Liver (tissue), 9 donors: ENCODE results near the gene MSI1. TPM values are rescaled to one million over a fixed set of nuclear protein-coding genes. Genes with fewer than 3 reads are reported as not detected.

Experiments
- DNase-seq: peaks from one replicate; pipeline ENCODE4 v3.0.0-alpha.2; 2017; ENCODE audit warnings: low spot score
- H3K27ac ChIP-seq, 2 donors: one replicate each; pipeline ENCODE4 v1.7.0; 2013; ENCODE audit warnings: inconsistent platforms in 2 of 2, low read length in 2 of 2, control low read depth in 1 of 2, low read depth in 1 of 2, mild to moderate bottlenecking in 1 of 2
- H3K27me3 ChIP-seq, 4 donors: one replicate each; pipeline versions ENCODE4 v1.6.1 to v1.7.0; 2013; ENCODE audit warnings: low read length in 3 of 4, inconsistent platforms in 1 of 4, mild to moderate bottlenecking in 1 of 4, moderate library complexity in 1 of 4; ENCODE audit not compliant: control insufficient read depth in 4 of 4, insufficient read depth in 4 of 4
- H3K36me3 ChIP-seq, 4 donors: one replicate each; pipeline versions ENCODE4 v1.6.1 to v1.7.0; 2013; ENCODE audit warnings: low read length in 3 of 4, mild to moderate bottlenecking in 3 of 4, low read depth in 1 of 4, moderate library complexity in 1 of 4; ENCODE audit not compliant: control insufficient read depth in 4 of 4, insufficient read depth in 3 of 4
- H3K4me1 ChIP-seq, 4 donors: one replicate each; pipeline versions ENCODE4 v1.6.1 to v1.7.0; 2013; ENCODE audit warnings: low read length in 3 of 4, mild to moderate bottlenecking in 3 of 4, moderate library complexity in 1 of 4; ENCODE audit not compliant: control insufficient read depth in 4 of 4, insufficient read depth in 4 of 4
- H3K4me3 ChIP-seq, 3 donors: one replicate each; pipeline versions ENCODE4 v1.6.1 to v1.7.0; 2013; ENCODE audit warnings: low read length in 3 of 3, control low read depth in 1 of 3, low read depth in 1 of 3, mild to moderate bottlenecking in 1 of 3
- H3K9ac ChIP-seq, 2 donors: one replicate each; pipeline ENCODE4 v1.7.0; 2013; ENCODE audit warnings: low read length in 2 of 2, mild to moderate bottlenecking in 2 of 2, moderate library complexity in 2 of 2, control low read depth in 1 of 2, low read depth in 1 of 2
- H3K9me3 ChIP-seq, 4 donors: one replicate each; pipeline versions ENCODE4 v1.6.1 to v1.7.0; 2013; ENCODE audit warnings: low read length in 3 of 4; ENCODE audit not compliant: control insufficient read depth in 4 of 4
- EGR1 ChIP-seq, 2 donors: IDR thresholded peaks; 2 replicates each; pipeline ENCODE4 v1.6.1; 2016 to 2018; ENCODE audit warnings: antibody characterized with exemption in 2 of 2, low read depth in 2 of 2
- FOXA1 ChIP-seq: IDR thresholded peaks from 2 replicates; pipeline ENCODE4 v1.6.1; 2016; ENCODE audit warnings: antibody characterized with exemption
- FOXA2 ChIP-seq: IDR thresholded peaks from 2 replicates; pipeline ENCODE4 v1.6.1; 2016; ENCODE audit warnings: antibody characterized with exemption
- GABPA ChIP-seq, 2 donors: IDR thresholded peaks in 1 of 2; conservative IDR thresholded peaks in 1 of 2; 2 replicates each; pipeline ENCODE4 v1.6.1; 2016; ENCODE audit warnings: antibody characterized with exemption in 2 of 2, mild to moderate bottlenecking in 1 of 2, moderate library complexity in 1 of 2
- HNF4A ChIP-seq, 2 donors: conservative IDR thresholded peaks; 2 replicates each; pipeline ENCODE4 v1.6.1; 2016; ENCODE audit warnings: antibody characterized with exemption in 2 of 2, mild to moderate bottlenecking in 2 of 2
- HNF4G ChIP-seq: IDR thresholded peaks from 2 replicates; pipeline ENCODE4 v1.6.1; 2016; ENCODE audit warnings: antibody characterized with exemption
- JUND ChIP-seq, 2 donors: IDR thresholded peaks; 2 replicates each; pipeline ENCODE4 v1.6.1; 2016; ENCODE audit warnings: antibody characterized with exemption in 2 of 2
- NR2F2 ChIP-seq: IDR thresholded peaks from 2 replicates; pipeline ENCODE4 v1.6.1; 2016; ENCODE audit warnings: antibody characterized with exemption
- RAD21 ChIP-seq, 2 donors: IDR thresholded peaks; 2 replicates each; pipeline ENCODE4 v1.6.1; 2016; ENCODE audit warnings: antibody characterized with exemption in 2 of 2, mild to moderate bottlenecking in 2 of 2
- RXRA ChIP-seq, 2 donors: IDR thresholded peaks; 2 replicates each; pipeline ENCODE4 v1.6.1; 2017 to 2018; ENCODE audit warnings: antibody characterized with exemption in 2 of 2, mild to moderate bottlenecking in 1 of 2
- TAF1 ChIP-seq: conservative IDR thresholded peaks from 2 replicates; pipeline ENCODE4 v1.6.1; 2016; ENCODE audit warnings: antibody characterized with exemption, mild to moderate bottlenecking
- YY1 ChIP-seq: IDR thresholded peaks from 2 replicates; pipeline ENCODE4 v1.6.1; 2016; ENCODE audit warnings: antibody characterized with exemption, mild to moderate bottlenecking
- WGBS: extraction: QIAGEN DNeasy Blood & Tissue Kit; methylation state at CpG from one replicate; pipeline ENCODE4 v1.1.7; 2013; 5-methylcytosine and 5-hydroxymethylcytosine counted together
- polyA plus RNA-seq, 2 donors: library from polyadenylated mRNA; stranded (reverse) in 1 of 2; unstranded in 1 of 2; fragments of 200-250 nt in 1 of 2; fragments of >200 nt in 1 of 2; fragmentation: Nextera tagmentation in 1 of 2; extraction: Ambion mirVana in 1 of 2; gene quantifications; one replicate each; pipeline versions ENCODE4 v1.2.1 to v1.2.3, GENCODE V29; 2013 to 2015
- total RNA-seq, 2 donors: library from RNA; depleted of rRNA; stranded (reverse); fragments of >200 nt; gene quantifications; one replicate each; pipeline ENCODE4 v1.2.3, GENCODE V29; 2014
- TF ChIP-seq, protein P1 (sequence below): IDR thresholded peaks from 2 replicates; pipeline ENCODE4 v1.6.1; 2016; ENCODE audit warnings: antibody characterized with exemption, mild to moderate bottlenecking
- TF ChIP-seq, protein P2 (sequence below): fragments of 150-350 bp; IDR thresholded peaks from 2 replicates; pipeline ENCODE4 v1.5.1; 2017; ENCODE audit warnings: improper control_type of control experiment, low read depth, low read length; ENCODE audit not compliant: missing input control
- TF ChIP-seq, protein P3 (sequence below): IDR thresholded peaks from 2 replicates; pipeline ENCODE4 v1.6.1; 2016; ENCODE audit warnings: antibody characterized with exemption
- TF ChIP-seq, protein P4 (sequence below): IDR thresholded peaks from 2 replicates; pipeline ENCODE4 v1.6.1; 2016; ENCODE audit warnings: antibody characterized with exemption
- donor health status: healthy.
- donor health status: healthy.
- donor health status: healthy.
- donor health status: healthy.
- donor health status: healthy.

MSI1 gene
- total and polyA plus RNA-seq, 4 donors = 0.13 to 1.2 TPM; not detected in 2

DNA sequence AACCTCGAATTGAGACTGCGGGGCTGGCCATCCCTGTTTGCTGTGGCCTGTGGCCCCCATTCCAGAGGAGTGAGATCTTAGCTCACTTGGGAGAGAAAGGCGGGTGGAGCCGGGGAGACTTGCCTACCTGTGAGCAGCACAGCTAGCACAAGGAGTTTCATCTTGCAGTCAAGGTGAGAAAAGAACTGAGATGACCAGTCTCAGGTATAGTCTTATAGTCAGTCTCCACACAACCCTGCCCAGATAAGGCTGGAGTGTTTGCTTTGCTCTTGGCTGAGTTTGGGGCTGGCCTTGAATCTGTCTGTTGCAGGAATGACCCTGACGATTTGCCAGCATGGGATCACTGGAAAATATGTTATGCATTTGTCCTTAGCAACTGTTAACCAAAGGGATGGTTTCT lies 41.4 kb downstream of the MSI1 start, which contains the start of gene PLA2G1B:
Gene PLA2G1B, minus strand, starts transcription at position 187 of the 400 bp plus-strand sequence. Its CDS starts 26 bp downstream, at position 161.
- TF ChIP-seq HNF4G (no peak), FOXA2 (no peak), FOXA1 (no peak), HNF4A (conservative IDR thresholded peaks at IDR 0.05) (peak in 1 of 2 donors; percentile 10), YY1 (no peak), EGR1 (IDR thresholded peaks at IDR 0.05; ENCODE audit: low read depth in 2 of 2) (no peak), RAD21 (IDR thresholded peaks at IDR 0.05) (no peak)
- TF ChIP-seq, protein P1, sequence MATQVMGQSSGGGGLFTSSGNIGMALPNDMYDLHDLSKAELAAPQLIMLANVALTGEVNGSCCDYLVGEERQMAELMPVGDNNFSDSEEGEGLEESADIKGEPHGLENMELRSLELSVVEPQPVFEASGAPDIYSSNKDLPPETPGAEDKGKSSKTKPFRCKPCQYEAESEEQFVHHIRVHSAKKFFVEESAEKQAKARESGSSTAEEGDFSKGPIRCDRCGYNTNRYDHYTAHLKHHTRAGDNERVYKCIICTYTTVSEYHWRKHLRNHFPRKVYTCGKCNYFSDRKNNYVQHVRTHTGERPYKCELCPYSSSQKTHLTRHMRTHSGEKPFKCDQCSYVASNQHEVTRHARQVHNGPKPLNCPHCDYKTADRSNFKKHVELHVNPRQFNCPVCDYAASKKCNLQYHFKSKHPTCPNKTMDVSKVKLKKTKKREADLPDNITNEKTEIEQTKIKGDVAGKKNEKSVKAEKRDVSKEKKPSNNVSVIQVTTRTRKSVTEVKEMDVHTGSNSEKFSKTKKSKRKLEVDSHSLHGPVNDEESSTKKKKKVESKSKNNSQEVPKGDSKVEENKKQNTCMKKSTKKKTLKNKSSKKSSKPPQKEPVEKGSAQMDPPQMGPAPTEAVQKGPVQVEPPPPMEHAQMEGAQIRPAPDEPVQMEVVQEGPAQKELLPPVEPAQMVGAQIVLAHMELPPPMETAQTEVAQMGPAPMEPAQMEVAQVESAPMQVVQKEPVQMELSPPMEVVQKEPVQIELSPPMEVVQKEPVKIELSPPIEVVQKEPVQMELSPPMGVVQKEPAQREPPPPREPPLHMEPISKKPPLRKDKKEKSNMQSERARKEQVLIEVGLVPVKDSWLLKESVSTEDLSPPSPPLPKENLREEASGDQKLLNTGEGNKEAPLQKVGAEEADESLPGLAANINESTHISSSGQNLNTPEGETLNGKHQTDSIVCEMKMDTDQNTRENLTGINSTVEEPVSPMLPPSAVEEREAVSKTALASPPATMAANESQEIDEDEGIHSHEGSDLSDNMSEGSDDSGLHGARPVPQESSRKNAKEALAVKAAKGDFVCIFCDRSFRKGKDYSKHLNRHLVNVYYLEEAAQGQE = no peak
- no peak within 1 kb of the TSS for H3K27ac ChIP-seq
- H3K9ac ChIP-seq = no peak within 1 kb of the TSS
- H3K27me3 ChIP-seq = no peaks in the 10 kb centered on the region
- H3K36me3 ChIP-seq = no peaks in the 10 kb centered on the region
- WGBS = 73% methylated on average over 5 of the region's 5 CpGs
- H3K4me3 ChIP-seq = no peak within 1 kb of the TSS
- H3K4me1 ChIP-seq = peaks cover 2 to 26% (median 17%) of the 10 kb centered on the region in 4 donors
- DNase-seq = no peak
- no peaks in the 10 kb centered on the region for H3K9me3 ChIP-seq

DNA sequence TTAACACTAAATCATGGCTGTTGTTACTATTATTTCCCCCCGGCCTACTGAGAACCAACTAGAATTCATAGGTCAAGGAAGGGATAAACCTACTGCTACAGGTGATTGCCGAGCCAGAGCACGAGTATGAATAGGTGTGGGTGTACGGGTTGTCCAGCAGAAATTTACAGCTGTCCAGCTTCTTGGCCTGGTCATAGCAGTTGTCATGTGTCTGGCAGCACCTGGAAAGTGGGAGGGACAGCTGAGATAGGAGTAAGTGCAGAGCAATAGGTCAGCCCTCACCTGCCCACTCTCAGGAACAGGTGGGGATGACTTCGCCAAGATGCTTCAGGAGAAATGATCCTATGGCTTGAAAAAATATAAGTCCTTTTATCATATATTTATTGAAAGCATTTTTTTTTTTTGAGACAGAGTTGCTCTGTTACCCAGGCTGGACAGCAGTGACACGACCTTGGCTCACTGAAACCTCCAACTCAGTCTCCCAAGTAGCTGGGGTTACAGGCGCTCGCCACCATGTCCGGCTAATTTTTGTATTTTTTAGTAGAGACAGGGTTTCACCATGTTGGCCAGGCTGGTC lies 44.0 kb downstream of the MSI1 start:
- TF ChIP-seq GABPA (IDR thresholded peaks at IDR 0.05 in 1 of 2, conservative IDR thresholded peaks at IDR 0.05 in 1 of 2) = no peak
- TF ChIP-seq, protein P2, sequence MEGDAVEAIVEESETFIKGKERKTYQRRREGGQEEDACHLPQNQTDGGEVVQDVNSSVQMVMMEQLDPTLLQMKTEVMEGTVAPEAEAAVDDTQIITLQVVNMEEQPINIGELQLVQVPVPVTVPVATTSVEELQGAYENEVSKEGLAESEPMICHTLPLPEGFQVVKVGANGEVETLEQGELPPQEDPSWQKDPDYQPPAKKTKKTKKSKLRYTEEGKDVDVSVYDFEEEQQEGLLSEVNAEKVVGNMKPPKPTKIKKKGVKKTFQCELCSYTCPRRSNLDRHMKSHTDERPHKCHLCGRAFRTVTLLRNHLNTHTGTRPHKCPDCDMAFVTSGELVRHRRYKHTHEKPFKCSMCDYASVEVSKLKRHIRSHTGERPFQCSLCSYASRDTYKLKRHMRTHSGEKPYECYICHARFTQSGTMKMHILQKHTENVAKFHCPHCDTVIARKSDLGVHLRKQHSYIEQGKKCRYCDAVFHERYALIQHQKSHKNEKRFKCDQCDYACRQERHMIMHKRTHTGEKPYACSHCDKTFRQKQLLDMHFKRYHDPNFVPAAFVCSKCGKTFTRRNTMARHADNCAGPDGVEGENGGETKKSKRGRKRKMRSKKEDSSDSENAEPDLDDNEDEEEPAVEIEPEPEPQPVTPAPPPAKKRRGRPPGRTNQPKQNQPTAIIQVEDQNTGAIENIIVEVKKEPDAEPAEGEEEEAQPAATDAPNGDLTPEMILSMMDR = no peak
- no peak for TF ChIP-seq TAF1
- TF ChIP-seq, protein P3, sequence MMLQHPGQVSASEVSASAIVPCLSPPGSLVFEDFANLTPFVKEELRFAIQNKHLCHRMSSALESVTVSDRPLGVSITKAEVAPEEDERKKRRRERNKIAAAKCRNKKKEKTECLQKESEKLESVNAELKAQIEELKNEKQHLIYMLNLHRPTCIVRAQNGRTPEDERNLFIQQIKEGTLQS = no peak
- peak; percentile 5 for TF ChIP-seq FOXA1
- TF ChIP-seq HNF4A (conservative IDR thresholded peaks at IDR 0.05) = peak; percentile 28 to 30
- no peak for TF ChIP-seq JUND (IDR thresholded peaks at IDR 0.05)
- no peak for TF ChIP-seq NR2F2
- TF ChIP-seq, protein P1 = peak; percentile 92
- peak in 1 of 2 donors; percentile 21 for TF ChIP-seq RXRA (IDR thresholded peaks at IDR 0.05)
- TF ChIP-seq, protein P4, sequence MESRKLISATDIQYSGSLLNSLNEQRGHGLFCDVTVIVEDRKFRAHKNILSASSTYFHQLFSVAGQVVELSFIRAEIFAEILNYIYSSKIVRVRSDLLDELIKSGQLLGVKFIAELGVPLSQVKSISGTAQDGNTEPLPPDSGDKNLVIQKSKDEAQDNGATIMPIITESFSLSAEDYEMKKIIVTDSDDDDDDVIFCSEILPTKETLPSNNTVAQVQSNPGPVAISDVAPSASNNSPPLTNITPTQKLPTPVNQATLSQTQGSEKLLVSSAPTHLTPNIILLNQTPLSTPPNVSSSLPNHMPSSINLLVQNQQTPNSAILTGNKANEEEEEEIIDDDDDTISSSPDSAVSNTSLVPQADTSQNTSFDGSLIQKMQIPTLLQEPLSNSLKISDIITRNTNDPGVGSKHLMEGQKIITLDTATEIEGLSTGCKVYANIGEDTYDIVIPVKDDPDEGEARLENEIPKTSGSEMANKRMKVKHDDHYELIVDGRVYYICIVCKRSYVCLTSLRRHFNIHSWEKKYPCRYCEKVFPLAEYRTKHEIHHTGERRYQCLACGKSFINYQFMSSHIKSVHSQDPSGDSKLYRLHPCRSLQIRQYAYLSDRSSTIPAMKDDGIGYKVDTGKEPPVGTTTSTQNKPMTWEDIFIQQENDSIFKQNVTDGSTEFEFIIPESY = no peak
- no peak for TF ChIP-seq RAD21 (IDR thresholded peaks at IDR 0.05)
- TF ChIP-seq EGR1 (IDR thresholded peaks at IDR 0.05; ENCODE audit: low read depth in 2 of 2) = no peak
- no peaks in the 10 kb centered on the region for H3K27me3 ChIP-seq
- WGBS = 53% methylated on average over 9 of the region's 9 CpGs
- H3K4me1 ChIP-seq = peaks cover 5 to 33% (median 25%) of the 10 kb centered on the region in 4 donors
- H3K27ac ChIP-seq = no peak overlapping the region
- H3K36me3 ChIP-seq = no peaks in the 10 kb centered on the region
- no peak overlapping the region for H3K9ac ChIP-seq
- no peak for DNase-seq
- H3K4me3 ChIP-seq = no peak overlapping the region
- no peaks in the 10 kb centered on the region for H3K9me3 ChIP-seq
